ENCODE measurements around the gene LRR1. TPM values are rescaled to one million over a fixed set of nuclear protein-coding genes. Genes with fewer than 3 reads are reported as not detected.
A peak's percentile ranks its signal among the peaks of the same experiment; 100 is the strongest.
"Not testable (repeated sequence)": the region's sequence is repeated elsewhere in the genome, so short reads cannot be mapped to it uniquely, and the experiment has no call there.

LRR1 gene
- 7.4 and 21.2 TPM in 2 replicates for total RNA-seq

- peak; percentile 63 for DNase-seq (ENCODE audit: low read depth)
Observed at GRCh38 chr14:49598485-49599300, at the start of gene LRR1. TSS of gene LRR1 (plus strand) at chr14:49598940. CDS start at chr14:49599021, 81 bp downstream.

- DNase-seq (ENCODE audit: low read depth), result no peak
Observed at GRCh38 chr14:49549446-49549845, 49.3 kb upstream of the LRR1 start.

- DNase-seq (ENCODE audit: low read depth), result peak; percentile 93
Observed at GRCh38 chr14:49549881-49550280, 48.9 kb upstream of the LRR1 start.

GRCh38 chr14:49550286-49551184, 48.2 kb upstream of the LRR1 start:
- peak; percentile 61 for DNase-seq (ENCODE audit: low read depth)

GRCh38 chr14:49551569-49551968, 47.2 kb upstream of the LRR1 start:
- DNase-seq (ENCODE audit: low read depth), result no peak

GRCh38 chr14:49553106-49553505, 45.6 kb upstream of the LRR1 start:
- no peak for DNase-seq (ENCODE audit: low read depth)

GRCh38 chr14:49553892-49554291, 44.8 kb upstream of the LRR1 start:
- no peak for DNase-seq (ENCODE audit: low read depth)

- DNase-seq (ENCODE audit: low read depth), result no peak
Observed at GRCh38 chr14:49559979-49560768, 38.6 kb upstream of the LRR1 start.

- DNase-seq (ENCODE audit: low read depth), result no peak
Observed at GRCh38 chr14:49566714-49567113, 32.0 kb upstream of the LRR1 start.

- no peak for DNase-seq (ENCODE audit: low read depth)
Observed at GRCh38 chr14:49569281-49569680, 29.5 kb upstream of the LRR1 start.

- DNase-seq (ENCODE audit: low read depth), result no peak
Observed at GRCh38 chr14:49574038-49574437, 24.7 kb upstream of the LRR1 start.

- DNase-seq (ENCODE audit: low read depth), result no peak
Observed at GRCh38 chr14:49578141-49578540, 20.6 kb upstream of the LRR1 start.

- no peak for DNase-seq (ENCODE audit: low read depth)
Observed at GRCh38 chr14:49579841-49580240, 18.9 kb upstream of the LRR1 start.

GRCh38 chr14:49581209-49582112, 17.3 kb upstream of the LRR1 start:
- no peak for DNase-seq (ENCODE audit: low read depth)

GRCh38 chr14:49582113-49582977, 16.4 kb upstream of the LRR1 start:
- DNase-seq (ENCODE audit: low read depth), result no peak

- DNase-seq (ENCODE audit: low read depth), result no peak
Observed at GRCh38 chr14:49583629-49584028, 15.1 kb upstream of the LRR1 start.

- DNase-seq (ENCODE audit: low read depth), result no peak
Observed at GRCh38 chr14:49584058-49584457, 14.7 kb upstream of the LRR1 start.

- DNase-seq (ENCODE audit: low read depth), result not testable (repeated sequence)
Observed at GRCh38 chr14:49584981-49585640, 13.6 kb upstream of the LRR1 start.
